Germinal center (tissue), 1 donor: Measurements from ENCODE around the gene ADAM33.

Source experiments
- DNase-seq: peaks from one replicate; pipeline ENCODE4 v3.0.0; 2012; ENCODE audit warnings: mixed read lengths, low spot score

The ADAM33 gene

GRCh38 chr20:3686867-3687321, 5.1 kb upstream of the ADAM33 start:
- DNase-seq, result no peak

- DNase-seq, result no peak
Measured at GRCh38 chr20:3686421-3686820, 4.6 kb upstream of the ADAM33 start.

GRCh38 chr20:3685341-3685740, 3.5 kb upstream of the ADAM33 start:
- no peak for DNase-seq

GRCh38 chr20:3681352-3681930, 369 bp downstream of the ADAM33 start:
- no peak for DNase-seq

- DNase-seq, result no peak
Measured at GRCh38 chr20:3680701-3681351, 984 bp downstream of the ADAM33 start.

GRCh38 chr20:3679749-3680700, 1.8 kb downstream of the ADAM33 start:
- DNase-seq, result no peak

GRCh38 chr20:3678856-3679720, 2.7 kb downstream of the ADAM33 start:
- DNase-seq, result no peak

- no peak for DNase-seq
Measured at GRCh38 chr20:3678198-3678597, 3.6 kb downstream of the ADAM33 start.

- no peak for DNase-seq
Measured at GRCh38 chr20:3677733-3678132, 4.1 kb downstream of the ADAM33 start.

GRCh38 chr20:3674995-3675900, 6.6 kb downstream of the ADAM33 start:
- no peak for DNase-seq

GRCh38 chr20:3674447-3674846, 7.4 kb downstream of the ADAM33 start:
- DNase-seq, result no peak

- DNase-seq, result no peak
Measured at GRCh38 chr20:3673221-3674070, 8.4 kb downstream of the ADAM33 start.

GRCh38 chr20:3672547-3673171, 9.2 kb downstream of the ADAM33 start:
- no peak for DNase-seq

- no peak for DNase-seq
Measured at GRCh38 chr20:3671986-3672546, 9.7 kb downstream of the ADAM33 start.

- no peak for DNase-seq
Measured at GRCh38 chr20:3670945-3671344, 10.9 kb downstream of the ADAM33 start.

- no peak for DNase-seq
Measured at GRCh38 chr20:3670511-3670910, 11.3 kb downstream of the ADAM33 start.

- no peak for DNase-seq
Measured at GRCh38 chr20:3669710-3670367, 12.0 kb downstream of the ADAM33 start.

GRCh38 chr20:3667434-3668037, 14.3 kb downstream of the ADAM33 start:
- no peak for DNase-seq
